Gastrocnemius medialis (tissue), 4 donors: Measurements from ENCODE around the gene CYP4V2. TPM values are rescaled to one million over a fixed set of nuclear protein-coding genes. Genes with fewer than 3 reads are reported as not detected.

Source experiments
- ATAC-seq, 2 donors: fragments of 150-250 bp; one replicate each; pipeline ENCODE4 v1.9.1; 2016
- DNase-seq, 2 donors: peaks; one replicate each; pipeline ENCODE4 v3.0.0-alpha.2; 2019
- H3K27ac ChIP-seq, 4 donors: fragments of 200-600 bp; sonication (generic); 1 replicate in 1 of 4; 2 replicates in 3 of 4; pipeline ENCODE4 v1.5.1; 2016 to 2018; ENCODE audit warnings: mild to moderate bottlenecking in 2 of 4, moderate library complexity in 1 of 4
- H3K27me3 ChIP-seq, 3 donors: fragments of 200-600 bp; sonication (generic) in 2 of 3; 1 replicate in 1 of 3; 2 replicates in 2 of 3; pipeline versions ENCODE4 v1.5.1 to v1.6.0; 2016 to 2019; ENCODE audit warnings: mild to moderate bottlenecking in 1 of 3, moderate library complexity in 1 of 3
- H3K36me3 ChIP-seq, 2 donors: fragments of 200-600 bp; sonication (generic) in 1 of 2; one replicate each; pipeline ENCODE4 v1.5.1; 2017 to 2018
- H3K4me1 ChIP-seq, 2 donors: fragments of 200-600 bp; sonication (generic) in 1 of 2; one replicate each; pipeline ENCODE4 v1.5.1; 2016 to 2017; ENCODE audit warnings: mild to moderate bottlenecking in 2 of 2
- H3K4me3 ChIP-seq, 4 donors: fragments of 200-600 bp; sonication (generic) in 3 of 4; 1 replicate in 1 of 4; 2 replicates in 3 of 4; pipeline ENCODE4 v1.5.1; 2016 to 2019; ENCODE audit warnings: mild to moderate bottlenecking in 2 of 4
- H3K9me3 ChIP-seq, 3 donors: fragments of 200-600 bp; sonication (generic) in 2 of 3; 1 replicate in 1 of 3; 2 replicates in 2 of 3; pipeline ENCODE4 v1.5.1; 2016 to 2019
- POLR2A ChIP-seq, 2 donors: fragments of 450-650 bp; IDR thresholded peaks; one replicate each; pipeline ENCODE4 v1.6.1; 2017; ENCODE audit warnings: antibody characterized with exemption in 2 of 2, mild to moderate bottlenecking in 2 of 2, moderate library complexity in 2 of 2
- in situ Hi-C, 4 donors: fragments of 200-750 bp; cut with MboI; loops; one replicate each; pipeline versions ENCODE4 v1.15.0 to v1.8.0; 2017; ENCODE audit warnings: low sequenced_read_pairs in 4 of 4
- intact Hi-C: fragments of 100-400 bp; cut with DNase I; formaldehyde crosslinking; loops from one replicate; pipeline ENCODE4 v1.15.1; 2023; ENCODE audit warnings: low total_unique reads
- total RNA-seq, 4 donors: library from RNA; depleted of rRNA; stranded (reverse); fragments of >200 nt; gene quantifications; one replicate each; pipeline versions ENCODE4 v1.1.0 to v1.2.3, GENCODE V29; 2016
- TF ChIP-seq, protein P1 (sequence below), 5 experiments: fragments of 450-650 bp in 3 of 5; fragments of 200-600 bp in 2 of 5; sonication (generic) in 2 of 5; IDR thresholded peaks in 4 of 5; conservative IDR thresholded peaks in 1 of 5; 1 replicate in 4 of 5; 2 replicates in 1 of 5; pipeline ENCODE4 v1.5.1; 2016 to 2019; ENCODE audit warnings: antibody characterized with exemption in 5 of 5, mild to moderate bottlenecking in 3 of 5, moderate library complexity in 3 of 5

The CYP4V2 gene
- total RNA-seq, 4 donors from 2014 or later: 2.9 to 11.0 (median 6.1) TPM

DNA sequence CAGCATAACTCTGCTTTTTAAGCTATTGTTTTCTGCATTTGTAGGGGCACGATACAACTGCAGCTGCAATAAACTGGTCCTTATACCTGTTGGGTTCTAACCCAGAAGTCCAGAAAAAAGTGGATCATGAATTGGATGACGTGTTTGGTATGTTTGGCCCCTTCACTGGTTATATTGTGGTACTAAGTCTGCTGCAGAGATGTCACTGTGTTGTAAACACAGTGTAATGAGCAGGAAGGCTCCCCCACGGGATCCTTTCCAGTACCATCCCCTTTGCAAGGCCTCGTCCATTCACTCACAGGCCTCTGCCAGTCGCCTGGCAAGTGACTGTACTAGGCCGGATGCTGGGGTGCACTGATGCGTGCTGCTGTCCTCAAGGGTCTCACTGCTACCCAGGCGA lies 13.8 kb downstream of the CYP4V2 start:
- intact Hi-C loops (no loop called here), in situ Hi-C loops (no loop called here)
- Histone ChIP-seq H3K36me3 (peaks cover 0 to 10% of the 10 kb centered on the region in 2 donors), H3K4me1 (no peaks in the 10 kb centered on the region), H3K27me3 (no peaks in the 10 kb centered on the region), H3K27ac (no peak overlapping the region), H3K4me3 (no peak overlapping the region), H3K9me3 (no peaks in the 10 kb centered on the region)
- TF ChIP-seq POLR2A (IDR thresholded peaks at IDR 0.05): no peak
- TF ChIP-seq, protein P1, sequence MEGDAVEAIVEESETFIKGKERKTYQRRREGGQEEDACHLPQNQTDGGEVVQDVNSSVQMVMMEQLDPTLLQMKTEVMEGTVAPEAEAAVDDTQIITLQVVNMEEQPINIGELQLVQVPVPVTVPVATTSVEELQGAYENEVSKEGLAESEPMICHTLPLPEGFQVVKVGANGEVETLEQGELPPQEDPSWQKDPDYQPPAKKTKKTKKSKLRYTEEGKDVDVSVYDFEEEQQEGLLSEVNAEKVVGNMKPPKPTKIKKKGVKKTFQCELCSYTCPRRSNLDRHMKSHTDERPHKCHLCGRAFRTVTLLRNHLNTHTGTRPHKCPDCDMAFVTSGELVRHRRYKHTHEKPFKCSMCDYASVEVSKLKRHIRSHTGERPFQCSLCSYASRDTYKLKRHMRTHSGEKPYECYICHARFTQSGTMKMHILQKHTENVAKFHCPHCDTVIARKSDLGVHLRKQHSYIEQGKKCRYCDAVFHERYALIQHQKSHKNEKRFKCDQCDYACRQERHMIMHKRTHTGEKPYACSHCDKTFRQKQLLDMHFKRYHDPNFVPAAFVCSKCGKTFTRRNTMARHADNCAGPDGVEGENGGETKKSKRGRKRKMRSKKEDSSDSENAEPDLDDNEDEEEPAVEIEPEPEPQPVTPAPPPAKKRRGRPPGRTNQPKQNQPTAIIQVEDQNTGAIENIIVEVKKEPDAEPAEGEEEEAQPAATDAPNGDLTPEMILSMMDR (IDR thresholded peaks at IDR 0.05 in 4 of 5, conservative IDR thresholded peaks at IDR 0.05 in 1 of 5): no peak
- DNase-seq (no peak), ATAC-seq (no peak)

DNA sequence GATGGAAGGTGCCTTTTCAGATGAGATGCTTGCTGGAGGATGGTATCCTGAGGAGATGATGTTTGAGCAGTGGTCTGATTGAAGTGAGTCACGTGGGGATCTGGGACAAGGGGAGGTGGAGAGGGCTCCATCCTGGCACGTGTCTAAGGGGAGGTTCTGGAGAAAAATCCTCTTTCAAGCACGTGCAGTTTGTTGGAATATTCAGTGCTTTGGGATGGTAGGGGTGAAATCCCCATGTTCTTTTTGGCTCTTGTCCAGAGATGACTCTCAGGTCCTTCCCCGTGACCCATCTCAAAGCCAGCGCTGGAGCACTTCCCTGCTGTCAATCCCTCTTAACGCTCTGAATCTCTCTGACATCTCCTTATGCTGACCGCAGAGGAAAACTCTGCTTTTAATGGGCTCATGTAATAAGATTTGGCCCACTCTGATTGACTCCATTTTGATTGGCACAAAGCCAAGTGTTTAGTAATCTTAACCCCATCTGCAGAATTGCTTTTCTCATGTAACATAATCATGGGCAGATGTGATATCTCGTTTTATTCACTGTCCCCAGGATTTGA lies 25.2 kb downstream of the CYP4V2 start:
- Histone ChIP-seq H3K9me3 (no peaks in the 10 kb centered on the region), H3K27me3 (no peaks in the 10 kb centered on the region), H3K36me3 (no peaks in the 10 kb centered on the region), H3K4me3 (no peak overlapping the region), H3K27ac (no peak overlapping the region), H3K4me1 (no peaks in the 10 kb centered on the region)
- no peak for TF ChIP-seq POLR2A (IDR thresholded peaks at IDR 0.05)
- TF ChIP-seq, protein P1 (IDR thresholded peaks at IDR 0.05 in 4 of 5, conservative IDR thresholded peaks at IDR 0.05 in 1 of 5): no peak
- in situ Hi-C loops: no loop called here
- ATAC-seq (no peak), DNase-seq (no peak)
- intact Hi-C loops: no loop called here

DNA sequence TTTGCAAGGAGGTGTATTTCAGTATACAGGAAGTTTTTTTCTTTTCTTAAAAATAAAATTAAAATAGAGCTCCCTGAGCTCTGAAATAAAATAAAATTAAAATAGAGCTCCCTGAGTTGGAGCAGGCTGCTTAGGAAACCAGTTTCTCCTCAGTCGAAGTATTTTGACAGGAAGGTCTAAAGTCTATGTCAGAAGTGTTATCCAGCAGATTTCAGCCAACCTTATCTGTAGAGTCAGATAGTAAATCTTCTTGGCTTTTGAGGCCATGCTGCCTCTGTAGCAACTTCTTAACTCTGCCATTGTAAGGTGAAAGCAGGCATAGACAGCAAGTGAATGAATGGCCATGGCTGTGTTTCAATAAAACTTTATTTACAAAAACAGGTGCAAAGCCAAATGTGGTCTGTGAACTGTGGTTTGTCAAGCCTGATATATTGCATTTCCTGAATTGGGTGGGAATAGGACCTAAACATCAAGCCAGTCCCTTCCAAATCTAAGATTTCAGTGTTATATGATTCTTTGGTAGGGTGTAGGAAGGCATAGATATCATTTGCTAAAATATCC lies 26.4 kb downstream of the CYP4V2 start:
- Histone ChIP-seq H3K27me3 (no peaks in the 10 kb centered on the region), H3K9me3 (no peaks in the 10 kb centered on the region), H3K4me1 (no peaks in the 10 kb centered on the region), H3K27ac (no peak overlapping the region), H3K4me3 (no peak overlapping the region), H3K36me3 (no peaks in the 10 kb centered on the region)
- no peak for TF ChIP-seq POLR2A (IDR thresholded peaks at IDR 0.05)
- TF ChIP-seq, protein P1 (IDR thresholded peaks at IDR 0.05 in 4 of 5, conservative IDR thresholded peaks at IDR 0.05 in 1 of 5): no peak
- ATAC-seq (no peak), DNase-seq (no peak)
- intact Hi-C loops (no loop called here), in situ Hi-C loops (no loop called here)

DNA sequence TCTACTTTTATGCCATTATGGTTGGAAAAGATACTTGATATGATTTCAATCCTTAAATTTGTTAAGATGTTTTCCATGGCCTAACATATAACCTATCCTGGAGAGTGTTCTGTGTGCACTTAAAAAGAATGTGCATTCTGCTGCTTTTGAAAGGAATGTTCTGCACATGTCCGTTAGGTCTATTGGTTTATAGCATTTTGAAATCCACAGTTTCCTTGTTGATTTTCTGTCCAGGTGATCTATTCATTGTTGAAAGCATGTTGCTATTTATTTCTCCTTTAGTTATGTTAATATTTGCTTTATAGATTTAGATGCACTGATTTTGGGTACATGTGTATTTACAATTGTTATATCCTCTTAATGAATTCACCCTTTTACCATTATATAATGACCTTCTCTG lies 30.3 kb downstream of the CYP4V2 start:
- no peak overlapping the region for H3K27ac ChIP-seq
- intact Hi-C loops (no loop called here), in situ Hi-C loops (no loop called here)
- DNase-seq: no peak
- H3K27me3 ChIP-seq: no peaks in the 10 kb centered on the region
- no peaks in the 10 kb centered on the region for H3K36me3 ChIP-seq
- H3K4me3 ChIP-seq: no peak overlapping the region
- TF ChIP-seq POLR2A (IDR thresholded peaks at IDR 0.05): no peak
- TF ChIP-seq, protein P1 (IDR thresholded peaks at IDR 0.05 in 4 of 5, conservative IDR thresholded peaks at IDR 0.05 in 1 of 5): no peak
- H3K4me1 ChIP-seq: no peaks in the 10 kb centered on the region
- no peak for ATAC-seq
- H3K9me3 ChIP-seq: no peaks in the 10 kb centered on the region

DNA sequence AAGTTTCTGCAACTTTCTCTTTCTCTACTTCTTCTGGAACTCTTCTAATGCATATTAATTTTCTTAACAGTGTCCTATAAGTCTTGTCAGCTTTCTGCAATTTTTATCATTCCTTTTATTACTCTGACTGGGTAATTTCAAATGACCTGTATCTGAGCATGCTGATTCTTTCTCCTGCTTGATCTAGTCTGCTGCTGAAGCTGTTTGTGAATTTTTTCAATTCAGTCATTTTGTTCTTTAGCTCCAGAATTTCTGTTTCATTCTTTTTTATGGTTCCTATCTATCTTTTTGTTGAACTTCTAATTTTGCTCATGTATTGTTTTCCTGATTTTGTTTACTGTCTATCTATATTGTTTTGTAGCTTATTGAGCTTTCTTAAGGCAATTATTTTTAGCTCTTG lies 34.5 kb downstream of the CYP4V2 start:
- peaks cover 0 to 3% of the 10 kb centered on the region in 2 donors for H3K4me1 ChIP-seq
- no peak for TF ChIP-seq POLR2A (IDR thresholded peaks at IDR 0.05)
- TF ChIP-seq, protein P1 (IDR thresholded peaks at IDR 0.05 in 4 of 5, conservative IDR thresholded peaks at IDR 0.05 in 1 of 5): no peak
- ATAC-seq: no peak
- in situ Hi-C loops (no loop called here), intact Hi-C loops (no loop called here)
- no peak overlapping the region for H3K27ac ChIP-seq
- no peak overlapping the region for H3K4me3 ChIP-seq
- no peaks in the 10 kb centered on the region for H3K9me3 ChIP-seq
- no peaks in the 10 kb centered on the region for H3K36me3 ChIP-seq
- DNase-seq: no peak
- no peaks in the 10 kb centered on the region for H3K27me3 ChIP-seq
